Frontal cortex (tissue), 4 donors: ENCODE data around the gene CLDN4. TPM values are rescaled to one million over a fixed set of nuclear protein-coding genes. Genes with fewer than 3 reads are reported as not detected.

Source experiments
- DNase-seq, 2 donors: peaks; one replicate each; pipeline ENCODE4 v3.0.0; 2012; ENCODE audit warnings: low spot score in 2 of 2
- FAIRE-seq: peaks from 2 replicates; lab custom pipeline; 2012; peaks lifted over from hg19 to GRCh38; lab: Jason Lieb, UNC
- total RNA-seq: library from RNA; depleted of rRNA; stranded (reverse); fragments of >200 nt; gene quantifications from one replicate; pipeline ENCODE4 v1.2.3, GENCODE V29; 2014
- donor health status: control.
- donor health status: control.
- donor health status: control.

CLDN4 gene
- total RNA-seq, 1 donor from 2014 or later: not detected

- DNase-seq (peak; percentile 52 to 71), FAIRE-seq (no peak)
Observed at GRCh38 chr7:73865738-73866445, 35.1 kb downstream of the CLDN4 start.

GRCh38 chr7:73866446-73866767 lies 35.6 kb downstream of the CLDN4 start:
- FAIRE-seq: no peak
- no peak for DNase-seq

- FAIRE-seq (no peak), DNase-seq (no peak)
Observed at GRCh38 chr7:73869011-73869798, 38.4 kb downstream of the CLDN4 start.

GRCh38 chr7:73870041-73870492 lies 39.3 kb downstream of the CLDN4 start:
- FAIRE-seq (no peak), DNase-seq (no peak)

- DNase-seq (no peak), FAIRE-seq (no peak)
Observed at GRCh38 chr7:73871163-73872011, 40.6 kb downstream of the CLDN4 start.

- DNase-seq (no peak), FAIRE-seq (no peak)
Observed at GRCh38 chr7:73872056-73872908, 41.5 kb downstream of the CLDN4 start.

GRCh38 chr7:73876361-73876760 lies 45.6 kb downstream of the CLDN4 start:
- no peak for FAIRE-seq
- no peak for DNase-seq

- DNase-seq (peak in 1 of 2 donors; percentile 40), FAIRE-seq (no peak)
Observed at GRCh38 chr7:73876973-73877372, 46.2 kb downstream of the CLDN4 start.

- DNase-seq (no peak), FAIRE-seq (no peak)
Observed at GRCh38 chr7:73879977-73880681, 49.3 kb downstream of the CLDN4 start.

- no peak for FAIRE-seq
- DNase-seq: no peak
Observed at GRCh38 chr7:73880755-73881328, 50.0 kb downstream of the CLDN4 start.

GRCh38 chr7:73881352-73882046 lies 50.7 kb downstream of the CLDN4 start:
- no peak for DNase-seq
- FAIRE-seq: no peak

- no peak for FAIRE-seq
- no peak for DNase-seq
Observed at GRCh38 chr7:73882047-73882402, 51.2 kb downstream of the CLDN4 start.

Other genes starting within 250 kb of the CLDN4 start
- gene MLXIPL, start 206.5 kb upstream of the CLDN4 start, total RNA-seq: not detected
- 26.1 TPM for gene VPS37D, start 163.2 kb upstream of the CLDN4 start, total RNA-seq
- gene DNAJC30, start 147.5 kb upstream of the CLDN4 start, total RNA-seq: 2.4 TPM
- 30.2 TPM for gene BUD23, start 147.4 kb upstream of the CLDN4 start, total RNA-seq
- 62.0 TPM for gene STX1A, start 111.3 kb upstream of the CLDN4 start, total RNA-seq
- gene ABHD11, start 92.2 kb upstream of the CLDN4 start, total RNA-seq: 5.7 TPM
- not detected for gene CLDN3, start 60.7 kb upstream of the CLDN4 start, total RNA-seq
- 0.41 TPM for gene METTL27, start 11.5 kb downstream of the CLDN4 start, total RNA-seq
- gene TMEM270, start 30.2 kb downstream of the CLDN4 start, total RNA-seq: not detected
- 11.0 TPM for gene ELN, start 197.2 kb downstream of the CLDN4 start, total RNA-seq